Tibial nerve (tissue), 3 donors: ENCODE measurements around the gene CRYBG1.

Experiments used
- CTCF ChIP-seq, 5 experiments: fragments of 200-600 bp in 3 of 5; fragments of 450-650 bp in 2 of 5; sonication (generic) in 3 of 5; IDR thresholded peaks; one replicate each; pipeline ENCODE4 v1.5.1; 2016 to 2019; ENCODE audit warnings: antibody characterized with exemption in 5 of 5, mild to moderate bottlenecking in 3 of 5, moderate library complexity in 2 of 5
- POLR2A ChIP-seq, 2 donors: fragments of 450-650 bp; IDR thresholded peaks; one replicate each; pipeline ENCODE4 v1.6.1; 2017; ENCODE audit warnings: antibody characterized with exemption in 2 of 2, mild to moderate bottlenecking in 2 of 2, moderate library complexity in 2 of 2

- TF ChIP-seq CTCF (IDR thresholded peaks at IDR 0.05), result no peak
- no peak for TF ChIP-seq POLR2A (IDR thresholded peaks at IDR 0.05)
Measured at GRCh38 chr6:106415921-106416320, 55.4 kb downstream of the CRYBG1 start.
